OCI-LY1 (cell line): ENCODE measurements around the gene MAML2.

ENCODE experiments used
- H2AFZ ChIP-seq: fragments of 200-600 bp; sonication (generic), shearing (Covaris generic); 2 replicates; pipeline ENCODE4 v1.6.0; 2014; ENCODE audit warnings: antibody characterized with exemption, mild to moderate bottlenecking, low read length
- H3F3A ChIP-seq: fragments of 200-600 bp; sonication (generic), shearing (Covaris generic); 2 replicates; pipeline ENCODE4 v1.6.0; 2014; ENCODE audit warnings: mild to moderate bottlenecking, antibody characterized with exemption, low read length, moderate library complexity; ENCODE audit not compliant: insufficient read depth
- H3K27ac ChIP-seq: fragments of 200-600 bp; sonication (generic); 2 replicates; pipeline ENCODE4 v1.5.1; 2014; ENCODE audit warnings: low read length, mixed run types, mild to moderate bottlenecking, low read depth; ENCODE audit not compliant: poor library complexity, severe bottlenecking
- H3K27me3 ChIP-seq: fragments of 200-600 bp; sonication (generic); 2 replicates; pipeline ENCODE4 v1.6.0; 2014; ENCODE audit warnings: antibody characterized with exemption, mild to moderate bottlenecking, low read length, moderate library complexity; ENCODE audit not compliant: insufficient read depth
- H3K36me3 ChIP-seq: fragments of 200-600 bp; sonication (generic); 2 replicates; pipeline ENCODE4 v1.6.1; 2014; ENCODE audit warnings: mild to moderate bottlenecking, antibody characterized with exemption, low read length, moderate library complexity, mixed read lengths; ENCODE audit not compliant: insufficient read depth
- H3K4me1 ChIP-seq: fragments of 200-600 bp; sonication (generic); 2 replicates; pipeline ENCODE4 v1.5.1; 2014; ENCODE audit warnings: mild to moderate bottlenecking, low read length, moderate library complexity; ENCODE audit not compliant: insufficient read depth, severe bottlenecking
- H3K4me2 ChIP-seq: fragments of 200-600 bp; sonication (generic), shearing (Covaris generic); 2 replicates; pipeline ENCODE4 v1.6.1; 2014; ENCODE audit warnings: low read length
- H3K4me3 ChIP-seq: fragments of 200-600 bp; sonication (generic); 2 replicates; pipeline ENCODE4 v1.5.1; 2014; ENCODE audit warnings: low read length, low read depth, mild to moderate bottlenecking, mixed read lengths; ENCODE audit not compliant: poor library complexity, severe bottlenecking
- H3K79me2 ChIP-seq: fragments of 200-600 bp; shearing (Covaris generic); 2 replicates; pipeline ENCODE4 v1.6.1; 2016; ENCODE audit warnings: mixed run types, low read length, mixed read lengths; ENCODE audit not compliant: insufficient read depth
- H3K9ac ChIP-seq: fragments of 200-600 bp; sonication (generic), shearing (Covaris generic); 2 replicates; pipeline ENCODE4 v1.6.1; 2014; ENCODE audit warnings: mild to moderate bottlenecking, low read length, mixed read lengths
- H3K9me2 ChIP-seq: fragments of 200-600 bp; sonication (generic), shearing (Covaris generic); 2 replicates; pipeline ENCODE4 v1.6.1; 2014; ENCODE audit warnings: low read depth, mild to moderate bottlenecking, low read length, mixed read lengths
- H3K9me3 ChIP-seq: fragments of 200-600 bp; shearing (Covaris generic); 2 replicates; pipeline ENCODE4 v1.6.1; 2014; ENCODE audit warnings: low read length, mixed read lengths
- H4K20me1 ChIP-seq: fragments of 200-600 bp; sonication (generic), shearing (Covaris generic); 2 replicates; pipeline ENCODE4 v1.6.0; 2016; ENCODE audit warnings: mild to moderate bottlenecking, low read length; ENCODE audit not compliant: insufficient read depth
- EZH2 ChIP-seq: fragments of 200-600 bp; sonication (generic), shearing (Covaris generic); IDR thresholded peaks from 2 replicates; pipeline ENCODE4 v1.8.0; 2017; ENCODE audit warnings: borderline replicate concordance, mixed run types, mild to moderate bottlenecking, antibody characterized with exemption, low read length, moderate library complexity, mixed read lengths
- TF ChIP-seq, protein P1 (sequence below): fragments of 200-600 bp; sonication (generic), shearing (Covaris generic); IDR thresholded peaks from 2 replicates; pipeline ENCODE4 v1.5.1; 2017; ENCODE audit warnings: mild to moderate bottlenecking, antibody characterized with exemption, low read length, moderate library complexity, mixed read lengths

MAML2 gene

DNA sequence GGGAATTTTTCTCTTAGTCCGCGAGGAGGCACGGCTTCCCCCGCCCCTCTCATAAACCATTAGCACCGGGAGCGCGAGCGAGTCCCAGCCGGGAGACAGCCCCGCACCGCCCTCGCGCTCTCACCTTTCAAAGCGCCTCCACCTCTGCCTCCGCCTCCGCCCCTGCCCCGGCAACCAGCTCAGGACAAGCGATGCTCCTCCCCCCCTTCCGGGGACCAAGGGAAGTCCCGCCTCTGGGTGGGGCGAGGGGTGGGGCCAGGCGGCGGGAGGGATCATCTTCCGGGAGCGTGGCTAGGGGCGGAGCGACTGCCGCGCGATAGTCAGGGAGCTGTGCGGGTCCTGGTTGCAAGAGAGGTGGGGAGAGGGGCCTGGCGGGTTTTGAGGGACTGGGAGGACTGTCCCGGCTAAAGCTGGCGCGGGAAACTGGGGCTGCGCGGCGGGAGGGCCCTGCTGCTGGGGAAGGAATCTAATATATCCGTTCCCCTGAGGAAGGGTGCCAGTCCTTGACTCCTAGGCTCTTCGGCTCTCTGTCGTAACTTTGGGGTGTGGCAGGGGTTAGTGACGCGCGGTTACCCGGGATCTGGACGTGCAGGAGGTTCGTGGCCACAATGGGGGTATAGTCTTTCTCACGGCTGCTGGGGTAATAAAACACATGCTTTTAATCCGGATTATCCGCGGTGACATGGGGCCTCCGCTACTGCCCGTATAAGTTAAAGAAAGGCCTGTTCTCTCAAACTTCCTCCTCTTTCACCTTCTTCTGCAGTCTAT lies 46.9 kb upstream of the MAML2 start, which contains the start of the genes CCDC82 and JRKL:
TSS of gene CCDC82 (minus strand) at position 193 of the 768 bp plus-strand sequence. CDS start 5,165 bp downstream, outside the sequence.
TSS of gene JRKL (plus strand) at position 294 of the 768 bp plus-strand sequence. CDS start 637 bp downstream, outside the sequence.
- H3K9me3 ChIP-seq = no peaks in the 10 kb centered on the region
- peaks cover 7% of the 10 kb centered on the region; the same call in 1 of the 2 replicates for H3K36me3 ChIP-seq
- peak within 1 kb of the TSS; percentile 2 for H3K27ac ChIP-seq
- TF ChIP-seq, protein P1, sequence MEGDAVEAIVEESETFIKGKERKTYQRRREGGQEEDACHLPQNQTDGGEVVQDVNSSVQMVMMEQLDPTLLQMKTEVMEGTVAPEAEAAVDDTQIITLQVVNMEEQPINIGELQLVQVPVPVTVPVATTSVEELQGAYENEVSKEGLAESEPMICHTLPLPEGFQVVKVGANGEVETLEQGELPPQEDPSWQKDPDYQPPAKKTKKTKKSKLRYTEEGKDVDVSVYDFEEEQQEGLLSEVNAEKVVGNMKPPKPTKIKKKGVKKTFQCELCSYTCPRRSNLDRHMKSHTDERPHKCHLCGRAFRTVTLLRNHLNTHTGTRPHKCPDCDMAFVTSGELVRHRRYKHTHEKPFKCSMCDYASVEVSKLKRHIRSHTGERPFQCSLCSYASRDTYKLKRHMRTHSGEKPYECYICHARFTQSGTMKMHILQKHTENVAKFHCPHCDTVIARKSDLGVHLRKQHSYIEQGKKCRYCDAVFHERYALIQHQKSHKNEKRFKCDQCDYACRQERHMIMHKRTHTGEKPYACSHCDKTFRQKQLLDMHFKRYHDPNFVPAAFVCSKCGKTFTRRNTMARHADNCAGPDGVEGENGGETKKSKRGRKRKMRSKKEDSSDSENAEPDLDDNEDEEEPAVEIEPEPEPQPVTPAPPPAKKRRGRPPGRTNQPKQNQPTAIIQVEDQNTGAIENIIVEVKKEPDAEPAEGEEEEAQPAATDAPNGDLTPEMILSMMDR = no peak
- no peak for TF ChIP-seq EZH2
- H3F3A ChIP-seq = 0 out of 2 replicates have a peak, but pooled peaks cover 5% of the 10 kb centered on the region
- peak within 1 kb of the TSS; percentile 89 for H3K9ac ChIP-seq
- H3K9me2 ChIP-seq = no peaks in the 10 kb centered on the region
- peak within 1 kb of the TSS; percentile 70 for H3K4me3 ChIP-seq
- no peaks in the 10 kb centered on the region for H3K27me3 ChIP-seq
- H3K79me2 ChIP-seq = peaks cover 24% of the 10 kb centered on the region
- H4K20me1 ChIP-seq = 0 out of 2 replicates have a peak, but pooled peaks cover 2% of the 10 kb centered on the region
- peak within 1 kb of the TSS; percentile 98 for H3K4me2 ChIP-seq
- peak within 1 kb of the TSS; percentile 89 for H2AFZ ChIP-seq
- H3K4me1 ChIP-seq = peaks cover 41% of the 10 kb centered on the region

- H3K4me3 ChIP-seq = peak overlapping the region; percentile 70
- peaks cover 24% of the 10 kb centered on the region for H3K79me2 ChIP-seq
- H3K4me1 ChIP-seq = peaks cover 41% of the 10 kb centered on the region
- H3K9me2 ChIP-seq = no peaks in the 10 kb centered on the region
- H2AFZ ChIP-seq = no peak overlapping the region
- peak overlapping the region; percentile 98 for H3K4me2 ChIP-seq
- H3F3A ChIP-seq = 0 out of 2 replicates have a peak, but pooled peaks cover 5% of the 10 kb centered on the region
- no peaks in the 10 kb centered on the region for H3K9me3 ChIP-seq
- H4K20me1 ChIP-seq = 0 out of 2 replicates have a peak, but pooled peaks cover 2% of the 10 kb centered on the region
- no peaks in the 10 kb centered on the region for H3K27me3 ChIP-seq
- H3K9ac ChIP-seq = peak overlapping the region; percentile 89
- H3K27ac ChIP-seq = peak overlapping the region; percentile 2
- TF ChIP-seq, protein P1 = no peak
- no peak for TF ChIP-seq EZH2
- peaks cover 12% of the 10 kb centered on the region; the same call in 1 of the 2 replicates for H3K36me3 ChIP-seq
Observed at GRCh38 chr11:96388891-96389719, 46.1 kb upstream of the MAML2 start.

- H4K20me1 ChIP-seq = no peaks in the 10 kb centered on the region
- H3K4me2 ChIP-seq = no peak overlapping the region
- no peak overlapping the region for H3K9ac ChIP-seq
- H3K79me2 ChIP-seq = peaks cover 17% of the 10 kb centered on the region
- H3K27me3 ChIP-seq = no peaks in the 10 kb centered on the region
- no peak overlapping the region for H3K4me3 ChIP-seq
- H3K27ac ChIP-seq = no peak overlapping the region
- H3K36me3 ChIP-seq = peaks cover 38% of the 10 kb centered on the region; the same call in 1 of the 2 replicates
- TF ChIP-seq EZH2 = no peak
- TF ChIP-seq, protein P1 = no peak
- H3F3A ChIP-seq = no peaks in the 10 kb centered on the region
- no peak overlapping the region for H2AFZ ChIP-seq
- no peaks in the 10 kb centered on the region for H3K9me2 ChIP-seq
- peaks cover 17% of the 10 kb centered on the region for H3K4me1 ChIP-seq
- no peaks in the 10 kb centered on the region for H3K9me3 ChIP-seq
Observed at GRCh38 chr11:96385187-96385586, 42.2 kb upstream of the MAML2 start.
